Memory B cell (primary cell): ENCODE results near the gene GRIK4.

Experiments used
- ATAC-seq: fragments of 150-1000 bp; cut with Tn5 transposase; 2 replicates; pipeline ENCODE4 v1.10.0; 2021; ENCODE audit warnings: low read depth, mild to moderate bottlenecking, moderate library complexity
- DNase-seq, 2 donors: peaks; one replicate each; pipeline ENCODE4 v3.0.0; 2022; ENCODE audit warnings: low spot score in 2 of 2
- H3K27ac Mint-ChIP-seq: one replicate; pipeline ENCODE4 v1.8.0; 2022; ENCODE audit warnings: mild to moderate bottlenecking, moderate library complexity, mixed read lengths
- H3K27me3 Mint-ChIP-seq: one replicate; pipeline ENCODE4 v1.8.0; 2022; ENCODE audit warnings: mixed read lengths
- H3K36me3 Mint-ChIP-seq: one replicate; pipeline ENCODE4 v1.8.0; 2022; ENCODE audit warnings: mild to moderate bottlenecking, mixed read lengths
- H3K4me1 Mint-ChIP-seq: one replicate; pipeline ENCODE4 v1.8.0; 2022; ENCODE audit warnings: mixed read lengths
- H3K4me3 Mint-ChIP-seq: one replicate; pipeline ENCODE4 v1.8.0; 2022; ENCODE audit warnings: mild to moderate bottlenecking, moderate library complexity, mixed read lengths
- H3K9me3 Mint-ChIP-seq: one replicate; pipeline ENCODE4 v1.8.0; 2022; ENCODE audit warnings: mixed read lengths

Gene GRIK4

DNA sequence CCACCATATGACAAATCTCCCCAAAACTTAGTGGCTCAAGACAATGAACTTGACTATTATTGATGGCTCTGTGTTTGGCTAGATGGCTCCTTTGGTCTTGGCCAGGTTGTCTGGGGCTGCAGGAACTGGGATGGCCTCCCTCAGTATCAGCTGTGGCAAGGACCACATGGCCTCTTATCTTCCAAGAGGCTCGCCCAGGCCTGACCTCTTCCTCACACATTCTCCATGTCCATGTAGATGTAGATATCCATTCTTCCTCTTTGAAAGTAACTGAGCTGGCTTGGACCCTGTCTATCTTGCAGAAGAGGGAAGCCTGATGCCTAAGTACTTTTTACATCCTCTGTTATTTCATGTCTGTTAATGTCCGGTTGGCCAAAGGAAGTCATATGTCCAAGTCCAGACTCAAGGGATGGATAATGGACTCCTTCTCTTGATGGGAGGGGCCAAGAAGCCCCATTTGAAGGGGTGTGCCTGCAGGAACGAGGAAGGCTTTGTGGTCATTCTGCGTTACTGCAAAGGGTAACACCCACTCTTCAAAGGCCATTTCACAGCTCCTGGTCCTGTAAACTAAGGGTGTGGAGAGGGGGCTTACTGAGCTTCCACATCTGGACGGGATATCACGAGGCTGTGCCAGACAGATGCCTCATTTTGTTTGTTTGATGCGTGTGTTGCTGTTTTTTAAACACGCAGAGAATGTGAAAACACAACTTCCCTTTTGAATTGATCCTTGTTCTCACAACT is 87.1 kb downstream of the GRIK4 start:
- Mint-ChIP-seq H3K27me3 (peaks cover 10% of the 10 kb centered on the region), H3K4me3 (no peak overlapping the region), H3K27ac (no peak overlapping the region), H3K36me3 (no peaks in the 10 kb centered on the region), H3K4me1 (no peaks in the 10 kb centered on the region), H3K9me3 (no peaks in the 10 kb centered on the region)
- no peak for DNase-seq
- ATAC-seq = no peak

DNA sequence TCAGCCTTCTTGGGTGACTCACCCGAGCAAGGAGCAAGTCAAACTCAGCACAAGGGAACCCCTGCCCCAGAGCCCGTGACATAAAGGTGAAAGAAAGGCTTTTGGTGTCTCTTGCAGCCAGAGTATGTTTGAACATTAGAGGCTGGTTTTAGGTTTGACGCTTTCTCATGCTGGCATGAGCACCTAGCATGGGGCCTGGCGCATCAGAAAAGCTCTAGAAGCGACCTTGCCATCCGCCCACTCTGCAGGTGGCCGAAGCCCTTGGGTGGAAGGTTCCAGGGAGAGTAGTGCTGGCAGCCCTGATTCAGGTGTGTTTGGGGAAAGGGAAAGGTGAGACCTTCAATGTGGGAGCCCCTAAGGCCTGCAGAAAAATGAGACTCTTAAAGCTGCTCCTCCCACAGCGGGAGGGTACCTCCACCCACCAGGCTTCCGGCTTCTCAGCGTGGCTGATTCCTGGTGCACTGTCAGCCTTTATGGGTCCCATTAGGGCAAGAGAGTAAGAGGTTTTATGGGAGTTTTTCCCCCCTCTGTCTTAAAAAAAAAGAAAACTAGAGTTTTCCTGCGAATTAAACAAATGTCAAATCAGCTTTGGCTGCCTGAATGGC is 88.4 kb downstream of the GRIK4 start:
- H3K36me3 Mint-ChIP-seq = no peaks in the 10 kb centered on the region
- peaks cover 8% of the 10 kb centered on the region for H3K27me3 Mint-ChIP-seq
- no peaks in the 10 kb centered on the region for H3K9me3 Mint-ChIP-seq
- H3K27ac Mint-ChIP-seq = no peak overlapping the region
- no peak for DNase-seq
- no peak for ATAC-seq
- H3K4me1 Mint-ChIP-seq = no peaks in the 10 kb centered on the region
- no peak overlapping the region for H3K4me3 Mint-ChIP-seq

GRCh38 chr11:120601536-120601935 is 90.0 kb downstream of the GRIK4 start:
- no peaks in the 10 kb centered on the region for H3K9me3 Mint-ChIP-seq
- H3K36me3 Mint-ChIP-seq = no peaks in the 10 kb centered on the region
- no peaks in the 10 kb centered on the region for H3K4me1 Mint-ChIP-seq
- DNase-seq (no peak), ATAC-seq (no peak)
- no peak overlapping the region for H3K27ac Mint-ChIP-seq
- H3K4me3 Mint-ChIP-seq = no peak overlapping the region
- H3K27me3 Mint-ChIP-seq = peaks cover 9% of the 10 kb centered on the region

DNA sequence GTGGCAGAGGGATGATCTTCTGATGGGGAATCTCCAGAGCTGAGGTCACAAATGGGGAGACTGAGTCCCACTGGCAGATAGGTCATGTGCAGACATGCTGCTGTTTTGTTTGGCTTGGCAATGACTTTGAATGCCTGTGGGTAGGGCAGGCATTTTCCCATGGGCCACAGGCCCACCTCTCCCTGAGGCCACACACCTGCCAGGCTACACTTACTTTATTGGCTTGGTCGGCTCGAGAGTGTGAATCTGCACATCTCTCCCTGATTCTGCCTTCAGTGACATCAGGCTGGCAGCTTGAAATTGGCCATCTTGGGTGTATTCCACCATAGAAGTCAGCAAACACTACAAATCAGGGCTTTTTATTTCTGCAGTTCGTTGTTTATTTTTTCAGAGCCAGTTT is 91.5 kb downstream of the GRIK4 start:
- Mint-ChIP-seq H3K27ac (no peak overlapping the region), H3K36me3 (no peaks in the 10 kb centered on the region), H3K4me3 (no peak overlapping the region), H3K4me1 (no peaks in the 10 kb centered on the region), H3K9me3 (no peaks in the 10 kb centered on the region), H3K27me3 (peaks cover 17% of the 10 kb centered on the region)
- no peak for DNase-seq
- ATAC-seq = no peak

DNA sequence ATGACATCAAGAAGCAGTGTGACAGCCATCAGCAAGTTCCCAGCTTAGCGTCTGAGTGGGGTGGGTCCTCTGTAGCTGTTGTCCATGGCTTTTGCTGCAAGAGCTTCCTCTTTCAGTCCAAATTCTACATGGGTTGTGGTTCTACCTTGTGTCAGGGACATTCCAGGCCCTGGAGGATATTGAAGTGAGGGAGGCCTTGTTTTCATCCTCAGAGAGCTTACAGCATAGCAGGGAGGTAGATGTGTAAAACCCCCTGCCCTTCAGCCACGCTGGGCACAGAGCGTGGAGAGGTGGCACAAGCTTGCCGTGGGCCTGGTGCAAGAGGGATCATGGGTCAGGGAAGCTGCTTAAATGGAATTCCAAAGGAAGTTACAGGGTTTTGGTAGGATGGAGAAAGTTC is 93.9 kb downstream of the GRIK4 start:
- H3K36me3 Mint-ChIP-seq = no peaks in the 10 kb centered on the region
- H3K9me3 Mint-ChIP-seq = no peaks in the 10 kb centered on the region
- H3K4me1 Mint-ChIP-seq = peaks cover 2% of the 10 kb centered on the region
- no peak for ATAC-seq
- H3K4me3 Mint-ChIP-seq = no peak overlapping the region
- DNase-seq = no peak
- H3K27me3 Mint-ChIP-seq = peaks cover 16% of the 10 kb centered on the region
- H3K27ac Mint-ChIP-seq = no peak overlapping the region

DNA sequence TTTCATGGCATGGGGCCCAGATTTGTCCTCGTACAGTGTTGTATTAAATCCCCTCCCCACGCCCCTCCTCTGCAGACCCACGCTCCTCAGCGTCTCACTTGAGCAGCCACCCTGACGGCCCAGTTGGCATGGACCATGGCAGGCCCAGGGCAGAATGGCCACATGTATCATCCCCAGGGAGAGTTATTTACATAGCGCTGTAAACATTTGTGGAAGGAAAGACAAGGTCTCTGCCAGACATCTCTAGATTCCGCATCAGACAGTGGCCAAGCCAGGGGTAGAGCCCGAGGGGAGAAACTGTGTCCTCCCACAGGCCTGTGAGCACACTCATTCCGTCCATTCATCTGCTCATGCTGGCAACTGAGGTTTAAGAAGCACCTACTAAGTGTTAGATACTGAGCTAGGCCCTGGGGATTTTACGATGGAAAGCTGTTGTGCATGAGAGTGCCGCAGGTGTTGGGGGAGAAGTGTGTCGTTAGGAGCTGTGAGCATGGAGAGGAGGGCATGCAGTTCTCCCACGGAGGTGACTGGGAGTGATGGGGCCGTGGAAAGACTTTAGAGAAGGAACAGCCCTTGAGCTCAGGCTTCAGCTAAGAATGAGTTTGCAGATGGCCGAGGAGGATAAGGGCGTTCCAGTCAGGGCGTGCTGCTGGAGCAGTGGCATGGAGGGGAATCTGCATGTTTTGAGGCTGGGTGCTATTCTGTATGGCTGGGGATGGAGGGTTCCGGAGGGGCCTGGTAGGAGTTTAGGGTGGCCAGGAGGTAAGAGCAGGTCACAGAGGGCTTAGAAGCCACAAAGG is 94.9 kb downstream of the GRIK4 start:
- H3K4me1 Mint-ChIP-seq = peaks cover 2% of the 10 kb centered on the region
- H3K9me3 Mint-ChIP-seq = no peaks in the 10 kb centered on the region
- ATAC-seq (no peak), DNase-seq (no peak)
- peaks cover 17% of the 10 kb centered on the region for H3K27me3 Mint-ChIP-seq
- H3K4me3 Mint-ChIP-seq = no peak overlapping the region
- H3K27ac Mint-ChIP-seq = no peak overlapping the region
- no peaks in the 10 kb centered on the region for H3K36me3 Mint-ChIP-seq

DNA sequence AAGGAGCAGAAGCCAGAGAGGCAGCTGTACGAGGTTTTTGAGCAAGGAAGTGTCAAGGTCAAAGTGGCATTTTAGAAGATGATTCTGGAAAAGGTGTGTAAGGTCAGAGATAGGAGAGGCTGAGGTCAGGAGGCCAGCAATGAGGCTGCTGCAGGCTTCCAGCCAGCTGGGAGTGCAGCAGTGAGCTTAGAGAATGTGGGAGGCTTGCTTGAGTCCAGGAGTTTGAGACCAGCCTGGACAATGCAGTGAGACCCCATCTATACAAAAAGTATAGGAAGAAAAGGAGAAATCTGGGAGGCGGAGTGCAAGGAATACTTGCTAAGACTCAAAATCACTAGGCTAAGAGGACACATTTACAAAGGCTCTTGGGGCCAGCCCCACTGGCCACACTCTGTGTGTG is 96.5 kb downstream of the GRIK4 start:
- ATAC-seq = no peak
- no peak for DNase-seq
- Mint-ChIP-seq H3K4me3 (no peak overlapping the region), H3K36me3 (no peaks in the 10 kb centered on the region), H3K4me1 (peaks cover 8% of the 10 kb centered on the region), H3K27ac (no peak overlapping the region), H3K9me3 (no peaks in the 10 kb centered on the region), H3K27me3 (peaks cover 19% of the 10 kb centered on the region)

DNA sequence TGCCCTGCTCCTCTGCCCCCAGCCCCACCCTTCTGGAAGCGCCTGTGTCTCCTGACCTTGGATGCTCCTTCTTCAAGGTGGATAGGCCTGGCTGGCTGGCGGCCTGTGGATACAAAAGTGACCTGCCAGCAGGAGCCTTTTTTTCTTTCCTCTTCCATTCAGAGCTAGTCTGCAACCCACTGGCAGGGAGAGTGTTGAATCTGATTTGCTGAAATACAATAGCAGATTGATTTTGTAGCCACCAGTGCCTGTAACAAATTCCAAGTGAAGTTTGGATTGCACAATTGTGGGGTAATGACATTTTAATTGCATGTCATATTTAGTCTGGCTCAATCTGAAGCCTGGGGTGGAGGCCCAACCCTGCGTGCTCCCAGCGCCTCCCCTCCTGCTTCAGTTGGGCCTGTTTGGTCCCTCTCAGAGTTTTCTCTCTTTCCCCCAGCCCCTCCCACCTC is 97.2 kb downstream of the GRIK4 start:
- H3K4me3 Mint-ChIP-seq = no peak overlapping the region
- no peaks in the 10 kb centered on the region for H3K36me3 Mint-ChIP-seq
- H3K4me1 Mint-ChIP-seq = peaks cover 12% of the 10 kb centered on the region
- H3K9me3 Mint-ChIP-seq = no peaks in the 10 kb centered on the region
- DNase-seq (no peak), ATAC-seq (no peak)
- no peak overlapping the region for H3K27ac Mint-ChIP-seq
- H3K27me3 Mint-ChIP-seq = peaks cover 19% of the 10 kb centered on the region

GRCh38 chr11:120610111-120610510 is 98.6 kb downstream of the GRIK4 start:
- Mint-ChIP-seq H3K36me3 (no peaks in the 10 kb centered on the region), H3K4me1 (peaks cover 14% of the 10 kb centered on the region), H3K27me3 (peaks cover 23% of the 10 kb centered on the region), H3K27ac (no peak overlapping the region), H3K9me3 (no peaks in the 10 kb centered on the region), H3K4me3 (no peak overlapping the region)
- DNase-seq (no peak), ATAC-seq (no peak)

DNA sequence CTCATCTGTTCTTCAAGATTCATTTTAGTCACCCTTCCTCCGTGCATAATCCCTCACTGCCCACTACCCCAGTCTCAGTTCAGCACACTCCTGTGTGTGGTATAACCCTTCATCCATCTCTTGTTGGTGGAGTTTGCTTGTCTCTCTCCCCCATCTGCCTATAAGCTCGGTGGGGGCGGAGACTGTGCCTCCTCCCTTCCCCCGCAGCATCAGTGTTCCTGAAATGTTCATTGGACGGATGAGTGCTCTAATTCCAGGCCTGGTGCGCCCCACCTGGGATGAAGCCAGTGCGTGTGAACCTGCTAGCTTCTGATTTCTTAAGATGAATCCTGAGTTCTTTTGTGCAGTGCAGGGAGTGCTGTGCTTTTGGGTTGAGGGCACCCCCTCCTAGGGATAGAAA is 100.0 kb downstream of the GRIK4 start:
- ATAC-seq (no peak), DNase-seq (no peak)
- H3K36me3 Mint-ChIP-seq = no peaks in the 10 kb centered on the region
- H3K27me3 Mint-ChIP-seq = peaks cover 20% of the 10 kb centered on the region
- no peak overlapping the region for H3K4me3 Mint-ChIP-seq
- H3K9me3 Mint-ChIP-seq = peaks cover 2% of the 10 kb centered on the region
- H3K4me1 Mint-ChIP-seq = peaks cover 14% of the 10 kb centered on the region
- H3K27ac Mint-ChIP-seq = no peak overlapping the region

DNA sequence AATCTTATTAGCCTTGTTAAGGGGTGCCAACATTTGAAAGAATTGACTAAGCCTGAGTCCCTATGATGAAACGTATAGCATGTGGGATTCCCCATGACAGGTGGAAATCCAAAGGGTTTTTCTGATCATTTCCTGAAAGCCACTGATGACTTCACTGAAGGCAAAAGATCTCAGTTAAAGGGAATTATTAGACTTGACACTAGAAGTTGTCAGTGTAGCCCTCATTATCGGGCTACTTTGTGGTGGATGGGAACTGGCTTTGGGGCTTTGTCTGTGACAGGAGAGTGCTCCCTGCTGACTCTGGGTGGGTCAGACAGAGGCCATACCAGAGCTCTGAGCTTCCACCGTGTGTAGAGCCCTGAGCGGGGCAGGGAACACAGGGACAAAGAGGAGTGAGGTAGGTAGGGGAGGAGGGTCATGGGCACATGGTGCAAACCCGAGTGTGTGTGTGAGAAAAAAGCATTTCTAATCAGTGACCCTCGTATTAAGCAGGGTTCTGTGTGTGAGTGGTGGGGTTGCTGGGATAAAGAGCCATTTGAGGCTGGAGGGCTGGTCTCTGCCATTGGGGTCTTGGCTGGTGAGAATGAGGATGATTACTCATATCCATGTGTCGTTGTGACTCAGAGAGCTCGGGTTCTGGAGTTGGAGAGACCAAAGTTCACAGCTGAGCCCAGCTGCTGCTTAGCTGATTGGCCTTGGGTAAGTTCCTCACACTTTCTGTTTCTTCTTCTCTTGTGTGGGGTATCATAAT is 101.1 kb downstream of the GRIK4 start:
- DNase-seq (no peak), ATAC-seq (peak; percentile 52)
- H3K36me3 Mint-ChIP-seq = peaks cover 2% of the 10 kb centered on the region
- H3K4me1 Mint-ChIP-seq = peaks cover 14% of the 10 kb centered on the region
- peak overlapping the region; percentile 56 for H3K27ac Mint-ChIP-seq
- H3K4me3 Mint-ChIP-seq = peak overlapping the region; percentile 0
- H3K27me3 Mint-ChIP-seq = peaks cover 12% of the 10 kb centered on the region
- H3K9me3 Mint-ChIP-seq = peaks cover 5% of the 10 kb centered on the region

GRCh38 chr11:120613264-120614226 is 102.0 kb downstream of the GRIK4 start:
- DNase-seq (no peak), ATAC-seq (no peak)
- peaks cover 14% of the 10 kb centered on the region for H3K4me1 Mint-ChIP-seq
- H3K36me3 Mint-ChIP-seq = peaks cover 6% of the 10 kb centered on the region
- H3K9me3 Mint-ChIP-seq = peaks cover 11% of the 10 kb centered on the region
- peak overlapping the region; percentile 56 for H3K27ac Mint-ChIP-seq
- peaks cover 12% of the 10 kb centered on the region for H3K27me3 Mint-ChIP-seq
- no peak overlapping the region for H3K4me3 Mint-ChIP-seq

DNA sequence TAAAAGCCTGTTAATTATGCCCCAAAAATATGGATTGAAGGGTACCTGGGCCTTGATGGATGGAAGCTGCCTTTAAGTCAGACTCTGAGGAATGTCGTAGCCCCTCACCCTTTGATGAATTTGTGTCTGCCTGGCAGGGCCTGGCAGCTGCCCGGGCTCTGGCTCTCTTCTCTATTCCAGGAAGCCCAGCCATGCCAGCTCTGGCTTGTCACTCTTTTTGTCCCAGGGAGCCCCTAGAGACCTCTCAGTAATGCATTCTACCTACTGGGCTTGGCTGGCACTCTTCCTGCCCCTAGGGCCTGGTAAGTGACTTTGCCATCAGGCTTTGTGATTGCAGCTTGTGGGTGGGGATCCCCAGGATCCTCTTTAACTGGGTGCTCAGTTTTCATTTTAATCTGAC is 103.8 kb downstream of the GRIK4 start:
- H3K27ac Mint-ChIP-seq = no peak overlapping the region
- H3K27me3 Mint-ChIP-seq = peaks cover 8% of the 10 kb centered on the region
- H3K36me3 Mint-ChIP-seq = peaks cover 6% of the 10 kb centered on the region

More for the DNA sequence above, 103.8 kb downstream of the GRIK4 start:
- no peak overlapping the region for H3K4me3 Mint-ChIP-seq
- H3K4me1 Mint-ChIP-seq = peaks cover 12% of the 10 kb centered on the region
- DNase-seq (no peak), ATAC-seq (no peak)
- peaks cover 13% of the 10 kb centered on the region for H3K9me3 Mint-ChIP-seq
